ENCODE measurements around the gene DOCK4.
"Not testable (repeated sequence)": the region's sequence is repeated elsewhere in the genome, so short reads cannot be mapped to it uniquely, and the experiment has no call there.

- TF ChIP-seq, protein P1, sequence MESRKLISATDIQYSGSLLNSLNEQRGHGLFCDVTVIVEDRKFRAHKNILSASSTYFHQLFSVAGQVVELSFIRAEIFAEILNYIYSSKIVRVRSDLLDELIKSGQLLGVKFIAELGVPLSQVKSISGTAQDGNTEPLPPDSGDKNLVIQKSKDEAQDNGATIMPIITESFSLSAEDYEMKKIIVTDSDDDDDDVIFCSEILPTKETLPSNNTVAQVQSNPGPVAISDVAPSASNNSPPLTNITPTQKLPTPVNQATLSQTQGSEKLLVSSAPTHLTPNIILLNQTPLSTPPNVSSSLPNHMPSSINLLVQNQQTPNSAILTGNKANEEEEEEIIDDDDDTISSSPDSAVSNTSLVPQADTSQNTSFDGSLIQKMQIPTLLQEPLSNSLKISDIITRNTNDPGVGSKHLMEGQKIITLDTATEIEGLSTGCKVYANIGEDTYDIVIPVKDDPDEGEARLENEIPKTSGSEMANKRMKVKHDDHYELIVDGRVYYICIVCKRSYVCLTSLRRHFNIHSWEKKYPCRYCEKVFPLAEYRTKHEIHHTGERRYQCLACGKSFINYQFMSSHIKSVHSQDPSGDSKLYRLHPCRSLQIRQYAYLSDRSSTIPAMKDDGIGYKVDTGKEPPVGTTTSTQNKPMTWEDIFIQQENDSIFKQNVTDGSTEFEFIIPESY (IDR thresholded peaks at IDR 0.05), result not testable (repeated sequence)
- not testable (repeated sequence) for TF ChIP-seq CTCF (IDR thresholded peaks at IDR 0.05; ENCODE audit: low read depth, low read length, missing input control); SP1 (IDR thresholded peaks at IDR 0.05); REST (IDR thresholded peaks at IDR 0.05); EGR1 (IDR thresholded peaks at IDR 0.05; ENCODE audit: low read depth in 2 of 2); RAD21 (IDR thresholded peaks at IDR 0.05); GABPA (IDR thresholded peaks at IDR 0.05 in 1 of 2, conservative IDR thresholded peaks at IDR 0.05 in 1 of 2)
- TF ChIP-seq, protein P2, sequence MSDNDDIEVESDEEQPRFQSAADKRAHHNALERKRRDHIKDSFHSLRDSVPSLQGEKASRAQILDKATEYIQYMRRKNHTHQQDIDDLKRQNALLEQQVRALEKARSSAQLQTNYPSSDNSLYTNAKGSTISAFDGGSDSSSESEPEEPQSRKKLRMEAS (IDR thresholded peaks at IDR 0.05), result not testable (repeated sequence)
These were observed 288.8 kb downstream of the DOCK4 start for GRCh38 chr7:111917404-111917803.

All from liver (tissue), 3 donors.